Endothelial cell (in vitro differentiated cells): ENCODE measurements around the gene CHST11. TPM values are rescaled to one million over a fixed set of nuclear protein-coding genes. Genes with fewer than 3 reads are reported as not detected.

Experiments used
- DNase-seq: peaks from one replicate; pipeline ENCODE4 v3.0.0; 2021; ENCODE audit warnings: low spot score
- H3K27ac Mint-ChIP-seq: one replicate; pipeline ENCODE4 v1.8.0; 2021; ENCODE audit warnings: mixed read lengths, inconsistent platforms; ENCODE audit not compliant: unreplicated experiment
- H3K27me3 Mint-ChIP-seq: one replicate; pipeline ENCODE4 v1.8.0; 2021; ENCODE audit warnings: mild to moderate bottlenecking, moderate library complexity, mixed read lengths, inconsistent platforms; ENCODE audit not compliant: unreplicated experiment
- H3K36me3 Mint-ChIP-seq: one replicate; pipeline ENCODE4 v1.8.0; 2021; ENCODE audit warnings: mild to moderate bottlenecking, low read depth, mixed read lengths, inconsistent platforms; ENCODE audit not compliant: unreplicated experiment
- H3K4me1 Mint-ChIP-seq: one replicate; pipeline ENCODE4 v1.8.0; 2021; ENCODE audit warnings: mild to moderate bottlenecking, mixed read lengths, inconsistent platforms; ENCODE audit not compliant: unreplicated experiment
- H3K4me3 Mint-ChIP-seq: one replicate; pipeline ENCODE4 v1.8.0; 2021; ENCODE audit warnings: mild to moderate bottlenecking, mixed read lengths, inconsistent platforms; ENCODE audit not compliant: unreplicated experiment
- H3K9me3 Mint-ChIP-seq: one replicate; pipeline ENCODE4 v1.8.0; 2021; ENCODE audit warnings: mixed read lengths, inconsistent platforms; ENCODE audit not compliant: unreplicated experiment
- CTCF ChIP-seq: fragments of 200-600 bp; sonication (generic); IDR thresholded peaks from one replicate; pipeline ENCODE4 v1.5.0; 2021; ENCODE audit warnings: antibody characterized with exemption; ENCODE audit not compliant: unreplicated experiment
- total RNA-seq: library from RNA; stranded (reverse); fragmentation: NEBNext Ultra II Directional; extraction: Animal tissue kit (Norgen Biotek cat#: 25700); gene quantifications from one replicate; pipeline ENCODE4 v1.2.1, GENCODE V29; 2021; ENCODE audit not compliant: unreplicated experiment

The CHST11 gene
- total RNA-seq, 1 donor from 2014 or later, result 11.8 TPM

GRCh38 chr12:104775731-104776231 is 319.0 kb downstream of the CHST11 start:
- Mint-ChIP-seq H3K4me1 (no peaks in the 10 kb centered on the region), H3K36me3 (no peaks in the 10 kb centered on the region), H3K27me3 (no peaks in the 10 kb centered on the region), H3K27ac (no peak overlapping the region), H3K9me3 (peaks cover 11% of the 10 kb centered on the region), H3K4me3 (no peak overlapping the region)
- no peak for DNase-seq
- TF ChIP-seq CTCF, result no peak

- H3K36me3 Mint-ChIP-seq, result peaks cover 5% of the 10 kb centered on the region
Measured at GRCh38 chr12:104779134-104779533, 322.4 kb downstream of the CHST11 start.

GRCh38 chr12:104782296-104782695 is 325.5 kb downstream of the CHST11 start:
- Mint-ChIP-seq H3K36me3 (peaks cover 5% of the 10 kb centered on the region), H3K9me3 (peaks cover 4% of the 10 kb centered on the region), H3K4me3 (no peak overlapping the region), H3K27me3 (peaks cover 2% of the 10 kb centered on the region), H3K4me1 (no peaks in the 10 kb centered on the region), H3K27ac (no peak overlapping the region)
- TF ChIP-seq CTCF, result no peak
- DNase-seq, result no peak

More at GRCh38 chr12:104779134-104779533, 322.4 kb downstream of the CHST11 start:
- DNase-seq, result no peak
- no peak overlapping the region for H3K27ac Mint-ChIP-seq
- H3K27me3 Mint-ChIP-seq, result peaks cover 2% of the 10 kb centered on the region
- H3K4me3 Mint-ChIP-seq, result no peak overlapping the region
- H3K9me3 Mint-ChIP-seq, result peaks cover 4% of the 10 kb centered on the region
- no peak for TF ChIP-seq CTCF
- H3K4me1 Mint-ChIP-seq, result no peaks in the 10 kb centered on the region

- Mint-ChIP-seq H3K27ac (no peak overlapping the region), H3K9me3 (peaks cover 4% of the 10 kb centered on the region), H3K27me3 (peaks cover 4% of the 10 kb centered on the region), H3K4me3 (no peak overlapping the region), H3K36me3 (peaks cover 5% of the 10 kb centered on the region), H3K4me1 (peaks cover 5% of the 10 kb centered on the region)
- no peak for DNase-seq
- no peak for TF ChIP-seq CTCF
Measured at GRCh38 chr12:104784592-104784991, 327.8 kb downstream of the CHST11 start.

GRCh38 chr12:104785886-104786285 is 329.1 kb downstream of the CHST11 start:
- H3K4me3 Mint-ChIP-seq, result no peak overlapping the region
- peaks cover 5% of the 10 kb centered on the region for H3K4me1 Mint-ChIP-seq
- H3K36me3 Mint-ChIP-seq, result peaks cover 5% of the 10 kb centered on the region
- no peak overlapping the region for H3K27ac Mint-ChIP-seq
- H3K27me3 Mint-ChIP-seq, result peaks cover 3% of the 10 kb centered on the region
- TF ChIP-seq CTCF, result no peak
- no peak for DNase-seq
- H3K9me3 Mint-ChIP-seq, result no peaks in the 10 kb centered on the region
